Measurements from ENCODE around the gene PRRG3.

PRRG3 gene

DNA sequence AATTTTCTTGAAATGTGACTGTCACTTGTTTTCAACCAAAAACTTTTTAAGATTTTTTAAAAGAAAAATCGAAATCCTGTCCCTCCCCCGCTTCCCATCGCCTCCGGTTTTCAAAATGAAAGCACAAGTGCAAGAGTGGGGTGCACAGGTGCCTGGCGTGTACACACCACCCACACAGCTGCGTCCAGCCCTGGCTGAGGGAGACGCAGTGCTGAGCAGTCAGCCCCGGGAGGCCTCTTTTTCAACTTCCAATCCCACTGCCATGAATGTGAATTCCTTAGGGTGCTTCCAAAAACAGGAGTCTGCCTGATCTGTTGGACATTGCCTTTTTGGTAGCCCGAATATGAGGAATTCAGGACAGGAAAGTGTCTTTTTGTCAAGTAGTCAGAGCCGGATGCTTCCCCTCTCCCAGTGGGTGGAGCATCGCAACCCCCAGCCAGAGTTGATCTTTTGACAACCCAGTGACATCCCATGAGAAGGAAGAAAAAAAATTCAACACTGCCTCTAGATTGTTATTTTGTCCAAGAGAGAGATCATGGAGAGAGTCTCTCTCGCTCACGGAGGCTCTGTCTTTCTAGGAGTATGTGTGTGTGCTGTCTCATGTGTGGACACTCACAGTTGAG, 8.9 kb downstream of the PRRG3 start:
- in situ Hi-C loops (cut with MboI; ENCODE audit: low sequenced_read_pairs): no loop called here

DNA sequence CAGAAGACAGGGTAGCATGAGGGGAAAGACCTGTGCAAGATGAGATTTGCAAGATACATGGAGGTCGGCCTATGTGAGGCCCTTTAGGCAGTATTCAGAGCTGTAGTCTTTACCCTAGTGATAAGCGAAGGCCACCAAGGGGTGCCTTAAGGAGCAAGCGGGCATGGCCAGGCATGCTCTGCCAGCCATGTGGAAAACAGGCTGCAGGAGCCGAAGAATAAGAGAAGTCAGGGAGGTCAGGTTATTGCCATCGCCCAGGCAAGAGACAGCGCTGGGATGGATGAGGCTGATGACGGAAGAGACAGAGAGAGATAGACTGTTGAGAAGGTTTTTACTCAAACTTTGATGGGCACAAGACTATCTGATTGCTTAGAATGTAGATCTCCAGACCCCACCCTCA, 13.6 kb downstream of the PRRG3 start:
- in situ Hi-C loops (cut with MboI; ENCODE audit: low sequenced_read_pairs): no loop called here

DNA sequence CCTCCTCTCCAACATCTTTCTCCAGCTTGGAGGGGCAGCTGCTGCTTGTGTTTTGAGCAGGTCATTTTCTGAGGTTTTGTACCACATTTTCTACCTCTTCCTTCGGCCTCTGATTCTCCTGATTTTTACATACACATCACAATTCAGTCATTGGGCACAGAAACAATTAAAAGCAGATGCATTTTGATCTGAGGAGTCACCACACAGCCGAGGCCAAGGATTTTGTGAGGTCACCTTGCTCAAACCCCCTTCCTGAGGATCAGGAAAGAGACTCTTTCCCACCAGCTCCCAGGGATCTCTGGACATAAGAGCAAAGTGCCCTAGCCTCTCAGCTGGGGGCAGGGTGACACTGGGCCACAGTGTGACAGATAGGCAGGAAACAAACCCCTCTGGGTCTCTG, 15.2 kb downstream of the PRRG3 start:
- in situ Hi-C loops (cut with MboI; ENCODE audit: low sequenced_read_pairs): no loop called here

DNA sequence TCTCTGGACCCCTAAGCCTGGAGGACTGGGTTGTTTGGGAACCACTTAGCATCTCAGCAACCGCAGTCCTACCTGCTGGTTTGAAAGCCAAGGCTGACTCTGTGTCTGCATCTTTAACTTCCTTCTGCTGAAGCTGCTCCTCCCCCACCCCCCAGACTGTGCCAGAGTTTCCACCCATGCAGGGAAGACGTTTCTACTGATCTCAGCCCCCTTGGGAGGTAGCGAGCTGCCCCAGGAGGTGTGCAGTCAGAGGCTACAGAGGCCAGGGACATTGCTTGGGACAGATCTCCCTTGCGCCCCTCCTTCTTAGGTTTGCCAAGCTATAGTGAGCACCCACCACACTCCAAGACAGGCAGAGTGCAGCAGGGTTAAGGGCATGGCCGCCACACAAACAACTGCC, 15.9 kb downstream of the PRRG3 start:
- in situ Hi-C loops (cut with MboI; ENCODE audit: low sequenced_read_pairs): no loop called here

DNA sequence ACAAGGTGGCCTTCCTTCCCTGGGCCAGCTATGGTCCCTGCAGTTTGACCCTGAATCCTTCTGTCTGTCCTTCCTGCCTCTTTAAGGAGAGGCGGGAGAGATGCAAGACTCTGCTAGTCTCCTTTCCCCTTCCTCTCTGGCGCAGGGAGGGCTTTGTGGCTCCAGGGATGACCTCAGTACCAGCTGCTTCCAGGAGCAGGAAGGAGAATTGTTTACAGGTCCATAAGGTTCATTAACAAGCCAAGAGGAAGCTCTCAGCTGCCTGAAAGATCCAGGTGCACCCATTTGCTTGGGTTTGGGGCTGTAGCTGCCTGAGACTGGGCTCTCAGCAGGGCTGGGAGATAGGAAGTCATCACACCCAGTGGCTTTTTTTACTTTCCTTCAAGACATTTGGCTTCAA, 16.5 kb downstream of the PRRG3 start:
- in situ Hi-C loops (cut with MboI; ENCODE audit: low sequenced_read_pairs): no loop called here

DNA sequence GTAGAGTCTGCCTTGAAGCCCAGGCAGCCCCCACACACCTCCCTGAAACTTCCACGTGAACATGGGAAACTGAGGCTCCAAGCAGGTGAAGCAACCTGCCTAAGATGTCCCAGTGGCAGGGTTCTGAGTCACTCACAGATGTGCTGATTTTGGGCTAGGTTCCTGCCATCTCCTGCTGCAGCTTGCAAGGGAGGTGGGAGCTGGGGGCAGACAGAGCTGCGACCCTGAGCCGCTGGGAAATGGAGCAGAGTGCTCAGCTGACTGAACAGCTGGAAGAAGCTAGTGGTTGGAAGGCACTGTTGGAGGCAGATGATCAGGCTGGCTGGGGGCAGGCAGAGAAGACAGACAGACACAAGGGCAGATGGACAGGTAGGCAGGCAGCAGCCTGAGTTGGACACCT, 17.0 kb downstream of the PRRG3 start:
- in situ Hi-C loops (cut with MboI; ENCODE audit: low sequenced_read_pairs): no loop called here

DNA sequence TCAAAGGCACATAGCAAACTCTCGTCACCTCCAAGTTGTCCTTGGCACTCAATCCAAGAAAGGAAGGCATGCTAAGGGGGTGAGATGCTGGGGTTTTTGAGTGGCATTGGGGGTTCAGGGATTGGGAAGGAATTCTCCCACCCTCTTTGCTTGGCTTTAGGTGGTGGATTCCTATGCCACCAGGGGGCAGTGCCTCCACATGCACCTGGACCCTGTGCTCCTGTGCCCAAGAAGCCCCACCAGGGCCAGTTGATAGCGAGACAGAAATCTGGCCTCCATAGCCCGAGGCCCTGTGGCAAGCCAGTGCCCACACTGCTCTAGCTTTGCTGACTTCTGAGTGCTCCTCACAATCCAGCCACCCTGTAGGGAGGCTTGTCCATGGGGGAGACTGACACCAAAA, 18.6 kb downstream of the PRRG3 start:
- in situ Hi-C loops (cut with MboI; ENCODE audit: low sequenced_read_pairs): no loop called here

DNA sequence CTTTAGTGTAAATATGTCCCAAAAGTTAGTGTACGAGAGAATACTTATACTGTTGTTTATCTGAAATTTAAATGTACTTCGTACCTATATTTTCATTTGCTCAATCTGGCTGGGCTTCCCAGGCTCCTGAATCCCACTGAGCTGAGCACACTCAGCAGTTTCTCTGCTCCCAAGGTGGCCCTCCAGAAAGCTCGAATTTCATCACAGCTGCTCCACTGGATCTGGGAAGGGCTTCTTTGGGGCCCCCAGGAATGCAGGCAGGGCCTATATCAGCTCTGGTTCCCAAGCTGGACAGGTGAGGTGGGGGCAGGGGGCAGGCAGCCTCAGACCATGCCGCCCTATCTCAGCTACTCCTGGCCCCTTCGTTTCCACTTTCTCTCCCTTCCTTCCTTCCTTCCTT, 19.1 kb downstream of the PRRG3 start:
- in situ Hi-C loops (cut with MboI; ENCODE audit: low sequenced_read_pairs): no loop called here

DNA sequence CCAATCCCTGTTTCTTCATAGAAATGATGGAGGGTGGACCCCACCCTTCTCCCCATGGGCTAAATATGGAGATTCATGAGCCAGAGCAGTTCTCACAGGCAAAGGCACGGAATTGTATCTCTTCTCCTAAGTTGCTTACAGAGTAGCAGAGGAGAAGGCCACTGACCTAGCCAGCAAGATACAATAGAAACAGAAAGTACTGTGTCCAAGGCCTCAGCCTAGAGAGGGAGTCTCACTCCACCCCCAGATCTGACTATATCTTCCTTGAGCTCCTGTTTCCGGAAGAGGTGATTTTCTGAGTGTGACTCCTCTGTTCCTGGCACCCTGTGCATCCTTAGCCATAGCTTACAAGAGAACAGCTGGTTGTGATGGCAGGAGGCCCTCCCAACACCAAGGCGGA, 20.5 kb downstream of the PRRG3 start, which contains the start of gene FATE1:
TSS of gene FATE1 (plus strand) at position 284 of the 400 bp plus-strand sequence. CDS start at position 369, 85 bp downstream.
- in situ Hi-C loops (cut with MboI; ENCODE audit: low sequenced_read_pairs): no loop called here

DNA sequence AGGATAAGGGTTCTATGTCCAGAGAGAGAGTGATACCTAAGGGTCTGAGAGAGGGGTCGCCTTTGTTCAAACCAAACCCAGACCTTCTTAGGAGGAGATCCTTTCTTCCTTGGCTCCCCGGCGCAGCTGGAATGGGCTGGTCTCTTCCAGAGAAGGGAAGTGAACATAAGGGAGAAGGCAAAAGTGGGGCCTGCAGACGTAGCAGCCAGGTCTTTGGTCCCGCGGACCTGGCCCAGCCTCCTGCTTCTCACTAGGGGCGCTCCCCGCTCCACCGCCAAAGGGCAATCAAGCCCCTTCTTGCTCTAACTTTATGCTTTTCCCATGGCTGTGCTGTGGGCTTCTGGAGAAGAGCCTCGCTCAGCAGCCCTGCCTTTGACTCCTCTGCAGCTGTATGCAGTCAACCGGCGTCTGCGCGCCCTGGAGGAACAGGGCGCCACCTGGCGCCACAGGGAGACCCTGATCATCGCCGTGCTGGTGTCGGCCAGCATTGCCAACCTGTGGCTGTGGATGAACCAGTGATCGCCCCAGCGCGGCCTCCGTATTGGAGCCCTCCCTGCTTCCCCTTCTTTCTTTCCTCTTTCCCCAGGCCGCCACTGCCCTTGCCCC, 27.1 kb downstream of the PRRG3 start:
- in situ Hi-C loops (cut with MboI; ENCODE audit: low sequenced_read_pairs): no loop called here

DNA sequence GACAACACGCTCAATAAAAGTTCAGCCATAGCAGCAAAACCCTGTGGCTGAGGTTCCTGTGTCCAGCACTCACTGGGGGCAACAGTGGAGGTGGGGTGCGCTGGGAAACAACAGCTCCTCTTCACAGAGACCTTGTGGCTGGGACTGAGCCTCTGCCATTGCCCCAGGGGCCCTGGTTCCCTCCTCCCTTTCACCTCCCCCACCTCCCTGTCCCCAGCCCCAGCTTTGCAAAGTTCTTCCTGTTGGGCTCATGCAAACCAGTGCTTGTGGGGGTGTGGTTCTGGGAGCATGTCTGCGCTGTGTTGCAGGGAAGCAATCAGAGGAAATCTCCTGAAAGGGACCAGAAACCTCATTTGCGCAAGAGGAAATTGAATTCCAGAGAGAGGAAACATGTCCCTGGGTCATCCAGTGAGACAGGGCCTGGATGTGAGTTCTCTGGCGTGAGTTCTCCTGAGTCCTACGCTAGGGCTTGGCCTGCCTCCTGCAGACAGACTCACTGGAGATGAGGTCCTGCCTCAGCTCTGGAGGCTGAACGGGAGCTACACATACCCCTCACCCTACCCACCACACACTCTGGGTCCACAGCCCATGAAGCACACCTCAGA, 28.0 kb downstream of the PRRG3 start:
- in situ Hi-C loops (cut with MboI; ENCODE audit: low sequenced_read_pairs): no loop called here

DNA sequence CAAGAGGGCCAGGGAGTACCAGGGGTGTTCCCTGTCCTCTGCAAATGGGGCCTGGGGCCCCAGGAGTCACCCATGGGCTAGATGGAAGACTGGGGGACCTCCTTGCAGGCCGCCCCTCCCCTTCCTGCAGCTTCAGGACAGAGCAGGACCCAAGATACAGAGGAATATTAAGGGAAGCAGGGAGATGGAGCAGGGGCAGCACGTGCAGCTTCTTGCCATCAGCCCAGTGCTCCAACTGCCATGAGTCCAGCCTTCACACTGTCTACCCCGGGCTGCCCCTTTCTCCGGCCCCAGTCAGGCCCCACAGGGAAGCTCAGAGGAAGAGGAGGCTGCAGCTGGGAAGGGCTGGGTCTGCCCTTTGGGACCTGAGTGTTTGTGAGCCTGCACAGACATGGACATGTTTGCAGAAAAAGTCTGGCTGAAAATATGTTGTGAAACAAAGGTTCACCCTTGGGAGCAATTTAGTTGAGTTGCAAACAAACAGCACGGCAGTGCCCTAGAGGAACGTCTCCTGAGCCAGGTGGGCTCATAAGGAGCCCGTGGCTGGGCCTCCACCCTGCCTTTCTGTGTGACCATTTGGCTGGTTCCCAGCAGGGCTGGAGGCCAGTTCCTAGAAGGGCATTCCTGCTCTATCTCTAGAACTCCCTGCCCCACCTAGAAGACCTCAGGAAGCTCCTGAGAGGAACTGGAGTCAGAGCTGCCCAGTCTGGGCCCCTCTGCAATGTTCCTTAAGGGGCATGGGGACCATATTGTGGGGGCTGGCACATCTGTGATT, 29.5 kb downstream of the PRRG3 start:
- in situ Hi-C loops (cut with MboI; ENCODE audit: low sequenced_read_pairs): no loop called here

DNA sequence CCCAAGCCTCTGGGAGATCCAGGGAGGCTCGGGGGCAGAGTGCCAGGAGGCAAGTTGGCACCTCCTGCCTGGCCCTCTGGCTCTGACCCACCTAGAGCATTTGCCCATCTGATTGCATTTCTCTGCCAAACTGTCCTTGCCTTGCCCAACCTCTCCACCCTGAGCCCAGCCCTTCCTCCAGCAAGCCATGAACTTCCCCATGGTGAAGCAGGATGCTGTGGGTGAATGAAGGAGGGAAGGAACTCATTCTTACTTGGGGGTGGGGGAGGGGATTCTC, 30.0 kb downstream of the PRRG3 start:
- in situ Hi-C loops (cut with MboI; ENCODE audit: low sequenced_read_pairs): no loop called here

DNA sequence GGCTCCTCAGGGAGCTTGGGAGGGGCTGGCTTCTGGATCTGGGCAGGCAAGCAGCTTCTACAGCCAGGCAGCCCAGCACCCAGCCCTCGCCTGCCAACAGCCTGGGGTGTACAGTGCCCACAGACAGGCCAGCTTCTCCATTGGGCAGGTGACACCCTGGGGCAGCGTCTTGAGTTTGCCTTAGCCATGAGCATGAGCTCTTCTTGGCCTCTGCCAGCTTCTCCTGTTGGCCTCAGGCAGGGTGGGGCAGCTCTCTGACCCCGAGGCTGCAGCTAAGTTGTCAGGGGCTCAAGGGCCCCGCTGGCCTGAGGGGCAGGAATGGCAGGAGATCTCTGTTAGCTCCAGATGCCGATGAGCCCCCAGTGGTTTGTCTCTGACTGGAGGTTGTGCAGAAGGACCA, 31.5 kb downstream of the PRRG3 start:
- in situ Hi-C loops (cut with MboI; ENCODE audit: low sequenced_read_pairs): no loop called here

DNA sequence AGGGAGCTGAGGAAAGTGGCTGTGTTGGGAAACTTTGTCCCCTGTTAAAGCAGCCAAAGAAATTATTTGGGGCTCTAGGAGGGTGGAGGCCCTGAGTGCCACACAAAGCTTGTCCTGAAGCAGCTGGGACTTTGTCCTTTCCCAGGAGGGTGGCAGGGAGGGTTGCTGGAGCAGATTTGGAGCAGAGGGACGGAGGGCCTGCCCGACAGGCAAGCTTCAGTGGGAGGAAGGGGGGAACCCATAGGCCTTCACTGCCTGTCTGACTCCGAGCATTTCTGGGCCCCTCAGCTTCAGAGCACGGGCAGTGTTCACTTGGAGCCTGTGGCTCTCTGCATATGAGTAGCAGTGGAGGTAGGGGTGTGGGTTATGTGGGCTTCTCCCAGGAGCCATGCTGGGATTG, 32.1 kb downstream of the PRRG3 start:
- in situ Hi-C loops (cut with MboI; ENCODE audit: low sequenced_read_pairs): no loop called here

DNA sequence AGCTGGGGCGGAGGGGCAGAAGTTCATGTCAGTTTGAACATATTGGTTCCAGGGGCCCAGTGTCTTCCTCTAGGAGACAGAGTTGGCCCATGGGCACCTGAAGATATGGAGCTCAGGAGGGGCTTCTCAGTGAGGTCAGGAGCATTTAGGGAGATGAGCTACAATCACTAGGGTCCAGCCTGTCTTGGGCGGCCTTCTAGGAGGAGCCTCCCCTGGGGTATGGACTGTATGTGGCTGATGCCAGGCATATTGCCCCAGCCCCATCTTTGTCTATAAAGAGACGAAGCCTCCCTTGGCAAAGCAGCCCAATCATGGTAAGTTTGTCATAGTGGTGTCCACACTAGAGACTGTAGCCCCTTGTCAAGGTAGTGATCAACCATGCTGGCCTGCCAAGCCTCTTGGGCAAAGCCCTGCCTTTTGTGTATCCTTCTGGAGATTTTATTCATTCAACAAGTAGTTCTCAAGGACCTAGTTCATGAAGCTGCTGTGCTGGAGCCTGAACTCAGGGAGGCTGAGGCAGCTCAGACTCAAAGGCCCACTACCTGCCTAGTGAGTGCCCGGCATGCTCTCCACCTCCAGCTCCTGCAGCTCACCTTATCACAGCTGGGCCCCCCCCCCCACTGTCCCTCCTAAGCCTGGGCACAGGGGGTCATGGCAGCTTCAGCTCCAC, 33.9 kb downstream of the PRRG3 start:
- in situ Hi-C loops (cut with MboI; ENCODE audit: low sequenced_read_pairs): no loop called here

DNA sequence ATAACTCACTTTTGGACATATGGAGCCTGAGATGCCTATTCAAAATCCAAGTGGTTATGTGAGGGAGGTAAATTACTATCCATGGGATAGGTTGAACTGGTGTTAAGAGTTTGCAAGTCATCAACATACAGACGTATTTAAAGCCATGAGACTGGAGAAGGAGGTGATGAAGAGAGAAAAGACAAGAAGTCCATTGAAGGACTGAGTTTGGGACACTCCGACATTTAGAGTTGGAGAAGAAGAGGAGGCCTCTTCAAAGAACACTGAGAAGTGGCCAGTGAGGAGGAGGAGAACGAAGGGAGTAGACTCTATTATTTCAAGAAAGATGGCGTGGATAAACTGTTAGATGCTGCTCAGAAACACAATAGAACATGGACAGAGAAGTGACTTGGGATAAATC, 39.2 kb downstream of the PRRG3 start, which contains the start of gene CNGA2:
TSS of gene CNGA2 (plus strand) at position 301 of the 400 bp plus-strand sequence. CDS start 3,738 bp downstream, outside the sequence.
- in situ Hi-C loops (cut with MboI; ENCODE audit: low sequenced_read_pairs): no loop called here

DNA sequence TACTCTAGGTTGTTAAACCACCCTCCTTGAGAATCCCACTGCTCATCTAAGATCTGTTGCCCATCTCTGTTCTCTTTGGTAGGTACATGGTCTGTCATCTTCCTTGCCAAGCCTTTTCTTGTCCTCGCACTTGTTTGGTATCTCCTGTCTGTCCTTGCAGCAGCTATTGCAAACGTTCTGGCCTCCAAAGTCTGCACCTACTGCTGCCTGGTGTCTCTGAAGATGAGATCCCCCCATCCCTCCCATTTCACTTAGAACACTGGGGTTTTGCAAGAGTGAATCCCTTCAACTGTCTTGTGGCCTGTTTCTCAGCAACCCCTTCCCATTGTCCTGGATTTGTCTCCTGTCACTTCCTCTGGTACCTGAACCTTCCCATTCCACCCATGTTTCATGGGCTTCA, 40.0 kb downstream of the PRRG3 start:
- in situ Hi-C loops (cut with MboI; ENCODE audit: low sequenced_read_pairs): no loop called here

DNA sequence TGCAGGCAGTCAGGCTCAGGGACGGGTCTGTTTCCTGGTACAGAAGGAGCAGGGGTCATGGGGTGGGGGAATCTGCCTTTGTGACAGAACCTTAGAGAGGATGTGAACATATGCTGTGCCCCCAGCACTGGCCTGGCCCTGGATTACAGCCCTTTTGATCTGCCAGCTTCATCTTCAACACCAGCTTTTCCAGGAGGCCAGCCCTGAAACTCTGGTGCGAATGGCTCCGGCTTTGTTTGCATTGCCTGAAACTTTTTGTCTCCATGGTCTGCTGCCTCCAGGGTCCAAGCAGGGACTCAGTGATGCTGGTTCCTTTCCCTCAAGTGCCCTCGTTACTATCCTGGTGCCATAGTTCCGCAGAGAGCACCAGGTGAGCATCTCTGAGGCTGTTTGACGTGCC, 41.4 kb downstream of the PRRG3 start:
- in situ Hi-C loops (cut with MboI; ENCODE audit: low sequenced_read_pairs): no loop called here

DNA sequence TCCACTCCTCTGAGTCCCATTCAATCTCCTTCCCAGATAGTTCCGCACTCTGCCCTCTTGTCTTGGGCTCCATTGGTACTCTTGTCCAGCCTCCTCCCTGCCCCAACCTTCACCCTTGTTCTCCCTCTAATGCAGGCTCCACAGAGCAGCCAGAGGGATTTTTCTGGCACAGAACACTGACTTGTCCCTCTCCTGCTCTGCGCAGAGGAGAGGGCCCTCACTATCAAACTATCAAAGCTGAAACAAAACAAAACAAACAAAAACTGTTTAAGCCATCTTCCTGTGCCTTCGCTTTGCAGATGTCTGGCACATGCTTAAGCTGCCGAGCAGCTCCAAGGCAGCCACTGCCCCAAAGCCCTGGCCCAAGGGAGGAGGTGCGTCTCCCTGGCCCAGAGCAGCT, 42.2 kb downstream of the PRRG3 start:
- in situ Hi-C loops (cut with MboI; ENCODE audit: low sequenced_read_pairs): no loop called here

DNA sequence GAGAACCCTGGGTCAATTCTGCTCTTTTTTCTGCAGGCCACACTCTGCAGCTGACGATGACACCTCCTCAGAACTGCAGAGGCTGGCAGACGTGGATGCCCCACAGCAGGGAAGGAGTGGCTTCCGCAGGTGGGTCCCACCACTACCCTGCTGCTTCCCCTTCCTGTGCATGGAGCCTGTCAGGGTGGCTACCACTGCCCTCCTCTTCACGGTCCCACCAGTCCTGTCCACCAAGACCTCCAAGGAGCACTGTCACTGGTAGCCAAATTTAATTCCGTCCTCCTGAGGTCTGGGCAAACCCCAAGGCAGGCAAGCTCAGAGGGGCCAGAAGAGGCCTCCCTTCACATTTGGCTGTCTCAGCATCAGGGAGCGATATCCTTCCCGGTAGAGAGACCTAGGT, 43.5 kb downstream of the PRRG3 start:
- in situ Hi-C loops (cut with MboI; ENCODE audit: low sequenced_read_pairs): no loop called here

All from hTERT RPE-1 (cell line).